ENCODE measurements around the gene CYSRT1.
"Not testable (repeated sequence)": the region's sequence is repeated elsewhere in the genome, so short reads cannot be mapped to it uniquely, and the experiment has no call there.

CYSRT1 gene

DNA sequence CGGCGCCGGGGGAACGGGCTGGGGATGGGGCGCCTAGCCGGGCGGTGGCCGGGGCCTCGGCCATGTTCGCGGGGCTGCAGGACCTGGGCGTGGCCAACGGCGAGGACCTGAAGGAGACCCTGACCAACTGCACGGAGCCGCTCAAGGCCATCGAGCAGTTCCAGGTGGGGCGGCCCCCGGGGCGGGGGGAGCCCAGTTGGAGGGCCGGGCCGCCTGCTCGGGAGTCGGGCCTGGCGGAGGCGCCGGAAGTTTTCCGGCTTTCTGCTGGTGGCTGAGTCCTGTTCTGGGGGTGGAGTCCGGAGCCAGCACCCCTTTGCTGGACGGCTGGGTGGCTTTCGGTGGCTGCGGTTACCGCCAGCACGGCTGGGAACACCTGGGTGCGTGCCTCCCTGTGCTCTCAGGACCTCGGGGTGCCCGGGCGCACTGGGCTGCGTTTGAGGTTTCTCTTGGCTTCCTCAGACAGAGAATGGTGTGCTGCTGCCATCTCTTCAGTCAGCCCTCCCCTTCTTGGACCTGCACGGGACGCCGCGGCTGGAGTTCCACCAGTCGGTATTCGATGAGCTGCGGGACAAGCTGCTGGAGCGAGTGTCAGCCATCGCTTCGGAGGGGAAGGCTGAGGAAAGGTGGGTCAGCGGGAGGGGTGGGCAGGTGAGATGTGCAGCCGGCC lies 30.6 kb downstream of the CYSRT1 start:
- Histone ChIP-seq H3K4me3 (ENCODE audit: low read length) (peak overlapping the region; percentile 89), H3K9ac (ENCODE audit: low read depth, low read length) (peak overlapping the region; percentile 96), H3K4me1 (ENCODE audit: control insufficient read depth, insufficient read depth, low read length) (peaks cover 19% of the 10 kb centered on the region), H3K27me3 (ENCODE audit: control insufficient read depth, insufficient read depth, low read length) (no peaks in the 10 kb centered on the region), H3K36me3 (ENCODE audit: insufficient read depth, low read length) (peaks cover 22% of the 10 kb centered on the region), H3K4me2 (ENCODE audit: low read length) (peak overlapping the region; percentile 88), H3K9me3 (replicated peaks; ENCODE audit: low read length) (no peaks in the 10 kb centered on the region)

DNA sequence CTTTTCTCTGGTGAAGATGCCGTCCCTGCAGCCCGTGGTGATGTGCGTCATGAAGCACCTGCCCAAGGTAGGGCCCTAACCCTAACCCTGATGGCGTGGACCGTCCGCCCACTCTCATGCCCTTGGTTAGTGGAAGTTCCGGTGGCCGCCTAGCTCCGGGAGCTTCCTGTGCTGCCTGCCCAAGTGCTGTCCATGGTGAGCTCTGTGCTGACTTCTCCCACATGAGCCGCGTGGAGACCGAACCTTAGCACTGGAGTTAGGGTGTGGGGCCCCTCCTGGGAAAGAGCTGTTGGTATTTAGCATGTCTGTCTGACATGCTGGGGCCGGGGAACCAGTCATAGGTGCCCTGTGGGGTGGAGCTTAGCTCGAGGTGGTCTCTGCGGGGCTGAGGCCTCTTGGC lies 31.4 kb downstream of the CYSRT1 start:
- H3K4me2 ChIP-seq (ENCODE audit: low read length), result peak overlapping the region; percentile 88
- no peaks in the 10 kb centered on the region for H3K27me3 ChIP-seq (ENCODE audit: control insufficient read depth, insufficient read depth, low read length)
- peaks cover 22% of the 10 kb centered on the region for H3K36me3 ChIP-seq (ENCODE audit: insufficient read depth, low read length)
- H3K4me3 ChIP-seq (ENCODE audit: low read length), result peak overlapping the region; percentile 89
- no peaks in the 10 kb centered on the region for H3K9me3 ChIP-seq (replicated peaks; ENCODE audit: low read length)
- H3K4me1 ChIP-seq (ENCODE audit: control insufficient read depth, insufficient read depth, low read length), result peaks cover 19% of the 10 kb centered on the region
- H3K9ac ChIP-seq (ENCODE audit: low read depth, low read length), result peak overlapping the region; percentile 96

DNA sequence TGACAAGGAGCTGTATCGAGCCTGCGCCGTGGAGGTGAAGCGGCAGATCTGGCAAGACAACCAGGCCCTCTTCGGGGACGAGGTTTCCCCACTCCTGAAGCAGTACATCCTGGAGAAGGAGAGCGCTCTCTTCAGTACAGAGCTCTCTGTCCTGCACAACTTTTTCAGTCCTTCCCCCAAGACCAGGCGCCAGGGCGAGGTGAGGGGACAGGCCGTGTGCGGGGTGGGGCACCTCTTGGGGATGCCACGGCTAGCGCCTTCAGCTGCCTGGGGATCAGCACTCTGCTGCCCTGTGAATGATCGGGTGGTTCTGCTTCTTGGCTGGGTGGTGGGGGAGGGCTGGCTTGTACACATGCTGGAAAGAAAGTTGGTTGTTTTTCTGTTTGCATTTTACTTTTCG lies 31.9 kb downstream of the CYSRT1 start:
- H3K27me3 ChIP-seq (ENCODE audit: control insufficient read depth, insufficient read depth, low read length), result no peaks in the 10 kb centered on the region
- peaks cover 22% of the 10 kb centered on the region for H3K36me3 ChIP-seq (ENCODE audit: insufficient read depth, low read length)
- H3K9ac ChIP-seq (ENCODE audit: low read depth, low read length), result no peak overlapping the region
- H3K4me3 ChIP-seq (ENCODE audit: low read length), result peak overlapping the region; percentile 89
- peaks cover 20% of the 10 kb centered on the region for H3K4me1 ChIP-seq (ENCODE audit: control insufficient read depth, insufficient read depth, low read length)
- peak overlapping the region; percentile 88 for H3K4me2 ChIP-seq (ENCODE audit: low read length)
- H3K9me3 ChIP-seq (replicated peaks; ENCODE audit: low read length), result no peaks in the 10 kb centered on the region

DNA sequence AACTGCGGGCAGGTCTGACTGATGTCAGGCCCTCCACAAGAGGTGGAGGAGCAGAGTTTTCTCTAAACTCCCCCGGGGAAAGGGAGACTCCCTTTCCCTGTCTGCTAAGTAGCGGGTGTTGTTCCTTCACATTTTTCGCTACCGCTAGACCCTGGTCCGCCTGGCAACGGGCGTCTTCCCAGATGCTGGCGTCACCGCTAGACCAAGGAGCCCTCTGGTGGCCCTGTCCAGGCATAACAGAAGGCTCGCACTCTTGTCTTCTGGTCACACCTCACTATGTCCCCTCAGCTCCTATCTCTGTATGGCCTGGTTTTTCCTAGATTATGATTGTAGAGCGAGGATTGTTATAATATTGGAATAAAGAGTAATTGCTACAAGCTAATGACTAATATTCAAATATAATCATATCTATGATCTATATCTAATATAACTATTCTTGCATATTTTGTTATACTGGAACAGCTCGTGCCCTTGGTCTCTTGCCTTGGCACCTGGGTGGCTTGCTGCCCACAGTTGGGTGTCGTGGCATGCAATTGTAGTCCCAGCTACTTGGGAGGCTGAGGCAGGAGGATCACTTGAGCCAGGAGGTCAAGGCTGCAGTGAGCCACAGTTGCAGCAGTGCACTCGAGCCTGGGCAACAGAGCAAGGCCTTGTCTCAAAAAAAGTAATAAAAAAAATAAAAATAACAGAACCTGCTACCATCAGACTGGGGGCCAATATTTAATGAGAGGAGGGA lies 37.4 kb downstream of the CYSRT1 start:
- not testable (repeated sequence) for H3K9me3 ChIP-seq (replicated peaks; ENCODE audit: low read length); H3K9ac ChIP-seq (ENCODE audit: low read depth, low read length); H3K4me3 ChIP-seq (ENCODE audit: low read length); H3K27me3 ChIP-seq (ENCODE audit: control insufficient read depth, insufficient read depth, low read length); H3K4me2 ChIP-seq (ENCODE audit: low read length); H3K4me1 ChIP-seq (ENCODE audit: control insufficient read depth, insufficient read depth, low read length)
- peaks cover 45% of the 10 kb centered on the region for H3K36me3 ChIP-seq (ENCODE audit: insufficient read depth, low read length)

DNA sequence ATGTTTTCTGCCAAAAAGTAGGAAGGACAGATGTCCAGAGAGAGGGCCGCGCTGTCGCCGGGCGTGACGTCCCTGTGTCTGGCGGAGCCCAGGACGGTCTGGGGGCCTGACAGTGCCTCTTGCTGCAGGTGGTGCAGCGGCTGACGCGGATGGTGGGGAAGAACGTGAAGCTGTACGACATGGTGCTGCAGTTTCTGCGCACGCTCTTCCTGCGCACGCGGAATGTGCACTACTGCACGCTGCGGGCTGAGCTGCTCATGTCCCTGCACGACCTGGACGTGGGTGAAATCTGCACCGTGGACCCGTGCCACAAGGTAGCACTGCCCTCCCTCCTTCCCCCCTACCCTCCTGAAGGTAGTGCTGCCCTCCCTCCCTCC lies 37.9 kb downstream of the CYSRT1 start:
- peaks cover 48% of the 10 kb centered on the region for H3K36me3 ChIP-seq (ENCODE audit: insufficient read depth, low read length)
- H3K9ac ChIP-seq (ENCODE audit: low read depth, low read length), result no peak overlapping the region
- H3K27me3 ChIP-seq (ENCODE audit: control insufficient read depth, insufficient read depth, low read length), result no peaks in the 10 kb centered on the region
- no peaks in the 10 kb centered on the region for H3K9me3 ChIP-seq (replicated peaks; ENCODE audit: low read length)
- H3K4me3 ChIP-seq (ENCODE audit: low read length), result no peak overlapping the region
- H3K4me1 ChIP-seq (ENCODE audit: control insufficient read depth, insufficient read depth, low read length), result peaks cover 2% of the 10 kb centered on the region
- H3K4me2 ChIP-seq (ENCODE audit: low read length), result no peak overlapping the region

DNA sequence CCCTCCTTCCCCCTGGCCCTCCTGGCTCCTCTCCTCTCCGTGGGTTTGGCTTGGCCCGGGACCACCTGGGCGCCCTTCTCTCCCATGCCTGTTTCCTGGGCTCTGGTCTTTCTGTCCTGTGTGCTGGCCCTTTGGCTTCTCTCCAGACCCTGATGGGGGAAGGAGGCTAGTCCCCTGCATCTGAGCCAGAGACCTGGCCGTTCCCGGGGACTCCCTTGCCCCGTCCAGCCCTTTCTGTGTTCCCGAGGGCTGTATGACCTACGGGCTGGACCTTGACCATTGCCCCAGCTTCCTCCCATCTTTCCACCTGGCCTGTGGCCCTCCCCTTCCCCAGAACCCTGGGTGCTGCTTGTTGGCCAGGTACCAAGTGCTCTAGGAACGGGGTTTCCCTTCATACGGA lies 38.5 kb downstream of the CYSRT1 start:
- Histone ChIP-seq H3K36me3 (ENCODE audit: insufficient read depth, low read length) (peaks cover 50% of the 10 kb centered on the region), H3K4me3 (ENCODE audit: low read length) (no peak overlapping the region), H3K27me3 (ENCODE audit: control insufficient read depth, insufficient read depth, low read length) (no peaks in the 10 kb centered on the region), H3K4me1 (ENCODE audit: control insufficient read depth, insufficient read depth, low read length) (peaks cover 2% of the 10 kb centered on the region), H3K9me3 (replicated peaks; ENCODE audit: low read length) (no peaks in the 10 kb centered on the region), H3K9ac (ENCODE audit: low read depth, low read length) (no peak overlapping the region), H3K4me2 (ENCODE audit: low read length) (no peak overlapping the region)

DNA sequence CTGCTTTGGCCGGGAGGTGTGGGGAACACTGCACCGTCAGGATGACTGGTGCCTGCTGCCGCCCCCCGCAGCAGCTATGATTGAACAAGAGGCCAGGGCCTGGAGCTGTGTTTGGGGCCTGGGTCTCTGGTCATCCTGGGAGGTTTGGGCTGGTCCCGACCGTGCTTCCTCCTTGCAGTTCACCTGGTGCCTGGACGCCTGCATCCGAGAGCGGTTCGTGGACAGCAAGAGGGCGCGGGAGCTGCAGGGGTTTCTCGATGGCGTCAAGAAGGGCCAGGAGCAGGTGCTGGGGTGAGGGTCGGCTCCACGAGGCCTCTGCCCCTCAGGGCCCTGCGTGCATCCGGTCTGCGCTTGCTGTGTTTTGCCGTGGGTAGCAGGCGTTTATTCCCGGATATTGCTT lies 39.1 kb downstream of the CYSRT1 start:
- Histone ChIP-seq H3K9ac (ENCODE audit: low read depth, low read length) (no peak overlapping the region), H3K4me2 (ENCODE audit: low read length) (no peak overlapping the region), H3K4me1 (ENCODE audit: control insufficient read depth, insufficient read depth, low read length) (peaks cover 5% of the 10 kb centered on the region), H3K9me3 (replicated peaks; ENCODE audit: low read length) (no peaks in the 10 kb centered on the region), H3K36me3 (ENCODE audit: insufficient read depth, low read length) (peaks cover 50% of the 10 kb centered on the region), H3K27me3 (ENCODE audit: control insufficient read depth, insufficient read depth, low read length) (no peaks in the 10 kb centered on the region), H3K4me3 (ENCODE audit: low read length) (no peak overlapping the region)

DNA sequence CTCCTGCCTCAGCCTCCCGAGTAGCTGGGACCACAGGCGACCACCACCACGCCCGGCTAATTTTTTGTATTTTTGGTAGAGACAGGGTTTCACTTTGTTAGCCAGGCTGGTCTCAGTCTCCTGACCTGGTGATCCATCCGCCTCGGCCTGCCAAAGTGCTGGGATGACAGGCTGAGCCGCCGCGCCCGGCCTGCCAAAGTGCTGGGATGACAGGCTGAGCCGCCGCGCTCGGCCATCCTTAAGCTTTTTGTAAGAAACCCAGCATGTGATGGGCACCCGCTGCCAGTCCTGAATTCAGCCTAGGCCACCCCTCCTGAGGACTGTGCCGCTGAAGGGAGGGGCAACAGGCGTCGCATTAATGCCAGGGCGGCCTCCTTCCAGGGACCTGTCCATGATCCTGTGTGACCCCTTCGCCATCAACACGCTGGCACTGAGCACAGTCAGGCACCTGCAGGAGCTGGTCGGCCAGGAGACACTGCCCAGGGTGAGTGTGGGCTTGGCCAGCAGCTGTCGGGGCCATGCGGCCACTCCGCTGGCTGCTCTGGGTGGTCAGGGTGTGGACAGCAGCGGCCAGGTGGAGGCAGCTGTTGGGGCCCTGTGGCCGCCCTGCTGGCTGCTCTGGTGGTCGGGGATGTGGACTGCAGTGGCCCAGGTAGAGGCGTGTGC lies 40.7 kb downstream of the CYSRT1 start:
- H3K27me3 ChIP-seq (ENCODE audit: control insufficient read depth, insufficient read depth, low read length), result no peaks in the 10 kb centered on the region
- peaks cover 56% of the 10 kb centered on the region for H3K36me3 ChIP-seq (ENCODE audit: insufficient read depth, low read length)
- no peaks in the 10 kb centered on the region for H3K9me3 ChIP-seq (replicated peaks; ENCODE audit: low read length)
- no peak overlapping the region for H3K9ac ChIP-seq (ENCODE audit: low read depth, low read length)
- H3K4me1 ChIP-seq (ENCODE audit: control insufficient read depth, insufficient read depth, low read length), result peaks cover 5% of the 10 kb centered on the region
- H3K4me2 ChIP-seq (ENCODE audit: low read length), result no peak overlapping the region
- no peak overlapping the region for H3K4me3 ChIP-seq (ENCODE audit: low read length)

DNA sequence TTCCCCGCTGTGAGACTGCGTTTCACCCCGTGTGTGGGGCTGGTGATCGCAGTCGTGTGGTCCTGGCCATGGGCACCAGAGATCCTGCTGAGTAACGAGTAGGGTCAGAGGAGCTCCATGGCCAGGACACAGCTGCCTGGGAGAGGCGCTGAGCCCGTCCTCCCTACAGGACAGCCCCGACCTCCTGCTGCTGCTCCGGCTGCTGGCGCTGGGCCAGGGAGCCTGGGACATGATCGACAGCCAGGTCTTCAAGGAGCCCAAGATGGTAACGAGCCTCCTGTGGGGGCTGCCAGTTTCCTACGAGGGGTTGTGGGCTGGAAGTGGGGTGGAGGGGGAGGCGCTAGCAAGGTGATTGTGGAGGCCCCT lies 41.2 kb downstream of the CYSRT1 start:
- Histone ChIP-seq H3K4me1 (ENCODE audit: control insufficient read depth, insufficient read depth, low read length) (peaks cover 5% of the 10 kb centered on the region), H3K9me3 (replicated peaks; ENCODE audit: low read length) (no peaks in the 10 kb centered on the region), H3K36me3 (ENCODE audit: insufficient read depth, low read length) (peaks cover 59% of the 10 kb centered on the region), H3K4me2 (ENCODE audit: low read length) (no peak overlapping the region), H3K27me3 (ENCODE audit: control insufficient read depth, insufficient read depth, low read length) (no peaks in the 10 kb centered on the region), H3K4me3 (ENCODE audit: low read length) (no peak overlapping the region), H3K9ac (ENCODE audit: low read depth, low read length) (no peak overlapping the region)

DNA sequence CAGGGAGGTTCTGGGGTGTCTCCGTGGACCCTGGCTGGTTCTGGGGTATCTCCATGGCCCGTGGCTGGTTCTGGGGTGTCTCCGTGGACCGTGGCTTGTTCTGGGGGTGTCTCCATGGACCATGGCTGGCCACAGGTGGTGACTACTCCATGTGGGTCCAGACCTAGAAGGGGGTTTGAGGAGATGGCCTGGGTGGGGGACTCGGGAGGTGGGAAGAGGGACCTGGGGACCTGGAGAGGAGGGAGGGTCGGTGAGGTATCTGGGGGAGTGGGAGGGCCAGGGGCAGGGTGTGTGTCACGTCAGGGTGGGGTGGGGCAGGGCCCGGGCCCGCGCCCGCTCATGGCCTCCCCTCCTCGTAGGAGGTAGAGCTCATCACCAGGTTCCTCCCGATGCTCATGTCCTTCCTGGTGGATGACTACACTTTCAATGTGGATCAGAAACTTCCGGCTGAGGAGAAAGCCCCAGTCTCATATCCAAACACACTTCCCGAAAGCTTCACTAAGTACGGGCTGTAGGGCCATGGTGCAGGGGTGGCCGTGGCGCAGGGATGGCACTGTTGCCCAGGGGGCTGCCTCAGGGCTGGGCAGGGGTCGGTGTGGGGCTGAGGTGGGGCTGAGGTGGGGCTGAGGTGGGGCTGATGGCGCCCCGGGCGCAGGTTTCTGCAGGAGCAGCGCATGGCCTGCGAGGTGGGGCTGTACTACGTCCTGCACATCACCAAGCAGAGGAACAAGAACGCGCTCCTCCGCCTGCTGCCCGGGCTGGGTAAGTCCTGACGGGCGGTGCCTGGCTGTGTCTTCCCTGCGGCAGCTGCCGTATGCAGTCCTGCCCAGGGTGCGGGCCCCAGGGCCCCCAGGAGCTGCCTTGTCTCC lies 41.8 kb downstream of the CYSRT1 start:
- Histone ChIP-seq H3K9ac (ENCODE audit: low read depth, low read length) (no peak overlapping the region), H3K27me3 (ENCODE audit: control insufficient read depth, insufficient read depth, low read length) (no peaks in the 10 kb centered on the region), H3K4me3 (ENCODE audit: low read length) (no peak overlapping the region), H3K4me2 (ENCODE audit: low read length) (no peak overlapping the region), H3K4me1 (ENCODE audit: control insufficient read depth, insufficient read depth, low read length) (peaks cover 5% of the 10 kb centered on the region), H3K36me3 (ENCODE audit: insufficient read depth, low read length) (peaks cover 62% of the 10 kb centered on the region), H3K9me3 (replicated peaks; ENCODE audit: low read length) (no peaks in the 10 kb centered on the region)

DNA sequence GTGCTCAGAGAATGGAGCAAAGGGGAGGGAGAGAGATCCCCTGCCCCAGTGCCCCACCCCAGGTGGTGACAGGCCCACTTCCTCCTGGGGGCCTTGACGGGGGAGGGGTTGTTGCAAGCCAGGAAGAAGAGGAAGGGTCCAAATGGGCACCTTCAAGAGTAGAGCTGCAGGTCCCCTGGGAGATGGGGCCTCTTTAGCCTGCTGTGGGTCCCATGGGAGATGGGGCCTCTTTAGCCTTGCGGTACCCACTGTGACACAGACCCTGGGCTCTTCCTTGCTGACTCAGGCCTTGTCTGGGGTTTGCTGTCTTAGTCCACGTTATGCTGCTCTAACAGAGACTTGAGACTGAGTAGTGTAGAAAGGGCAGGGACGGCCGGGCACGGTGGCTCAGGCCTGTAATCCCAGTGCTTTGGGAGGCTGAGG lies 43.0 kb downstream of the CYSRT1 start:
- no peaks in the 10 kb centered on the region for H3K9me3 ChIP-seq (replicated peaks; ENCODE audit: low read length)
- no peak overlapping the region for H3K4me2 ChIP-seq (ENCODE audit: low read length)
- peaks cover 65% of the 10 kb centered on the region for H3K36me3 ChIP-seq (ENCODE audit: insufficient read depth, low read length)
- H3K9ac ChIP-seq (ENCODE audit: low read depth, low read length), result no peak overlapping the region
- no peaks in the 10 kb centered on the region for H3K27me3 ChIP-seq (ENCODE audit: control insufficient read depth, insufficient read depth, low read length)
- H3K4me3 ChIP-seq (ENCODE audit: low read length), result no peak overlapping the region
- peaks cover 3% of the 10 kb centered on the region for H3K4me1 ChIP-seq (ENCODE audit: control insufficient read depth, insufficient read depth, low read length)
